Nephron (organoid): ENCODE data around the gene COPS4.
A peak's percentile ranks its signal among the peaks of the same experiment; 100 is the strongest.

Experiments
- H3K27ac Mint-ChIP-seq, 3 experiments: 2 replicates each; pipeline ENCODE4 v1.8.0; 2020; ENCODE audit warnings: mixed read lengths in 3 of 3, mild to moderate bottlenecking in 2 of 3, moderate library complexity in 1 of 3
- H3K27me3 Mint-ChIP-seq: 2 replicates; pipeline ENCODE4 v1.8.0; 2021; ENCODE audit warnings: low read depth, mild to moderate bottlenecking, moderate library complexity, mixed read lengths
- H3K36me3 Mint-ChIP-seq: 2 replicates; pipeline ENCODE4 v1.8.0; 2020; ENCODE audit warnings: low read depth, mixed read lengths
- H3K4me1 Mint-ChIP-seq: 2 replicates; pipeline ENCODE4 v1.8.0; 2020; ENCODE audit warnings: mixed read lengths
- H3K4me3 Mint-ChIP-seq, 3 experiments: 2 replicates each; pipeline ENCODE4 v1.8.0; 2020; ENCODE audit warnings: mild to moderate bottlenecking in 3 of 3, mixed read lengths in 3 of 3, moderate library complexity in 2 of 3
- H3K9me3 Mint-ChIP-seq: 2 replicates; pipeline ENCODE4 v1.8.0; 2020; ENCODE audit warnings: mixed read lengths
- TF ChIP-seq, protein P1 (sequence below), 3 experiments: fragments of 200-600 bp; sonication (generic); IDR thresholded peaks; one replicate each; pipeline ENCODE4 v1.5.0; 2021; ENCODE audit warnings: antibody characterized with exemption in 3 of 3; ENCODE audit not compliant: unreplicated experiment in 3 of 3

Gene COPS4

DNA sequence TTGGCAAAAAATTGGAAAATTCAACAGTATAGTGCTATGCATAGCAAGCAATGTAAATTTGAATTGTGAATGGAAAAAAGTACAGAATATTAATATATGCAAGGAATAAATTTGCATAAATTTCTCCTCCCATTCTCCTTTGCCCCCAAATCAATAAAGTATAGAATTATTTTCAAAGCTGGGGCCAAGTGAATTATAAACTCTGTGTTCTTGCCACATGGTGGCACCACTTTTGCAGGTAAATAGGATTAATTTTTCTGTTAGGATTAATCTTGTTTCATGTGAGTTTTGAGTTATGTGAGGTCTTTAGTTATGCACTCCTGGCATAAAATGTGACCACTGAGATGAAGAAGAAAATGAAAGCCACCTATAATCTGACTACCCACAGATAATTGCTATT lies 19.9 kb downstream of the COPS4 start:
- H3K4me1 Mint-ChIP-seq = no peaks in the 10 kb centered on the region
- H3K36me3 Mint-ChIP-seq = peaks cover 58% of the 10 kb centered on the region
- TF ChIP-seq, protein P1, sequence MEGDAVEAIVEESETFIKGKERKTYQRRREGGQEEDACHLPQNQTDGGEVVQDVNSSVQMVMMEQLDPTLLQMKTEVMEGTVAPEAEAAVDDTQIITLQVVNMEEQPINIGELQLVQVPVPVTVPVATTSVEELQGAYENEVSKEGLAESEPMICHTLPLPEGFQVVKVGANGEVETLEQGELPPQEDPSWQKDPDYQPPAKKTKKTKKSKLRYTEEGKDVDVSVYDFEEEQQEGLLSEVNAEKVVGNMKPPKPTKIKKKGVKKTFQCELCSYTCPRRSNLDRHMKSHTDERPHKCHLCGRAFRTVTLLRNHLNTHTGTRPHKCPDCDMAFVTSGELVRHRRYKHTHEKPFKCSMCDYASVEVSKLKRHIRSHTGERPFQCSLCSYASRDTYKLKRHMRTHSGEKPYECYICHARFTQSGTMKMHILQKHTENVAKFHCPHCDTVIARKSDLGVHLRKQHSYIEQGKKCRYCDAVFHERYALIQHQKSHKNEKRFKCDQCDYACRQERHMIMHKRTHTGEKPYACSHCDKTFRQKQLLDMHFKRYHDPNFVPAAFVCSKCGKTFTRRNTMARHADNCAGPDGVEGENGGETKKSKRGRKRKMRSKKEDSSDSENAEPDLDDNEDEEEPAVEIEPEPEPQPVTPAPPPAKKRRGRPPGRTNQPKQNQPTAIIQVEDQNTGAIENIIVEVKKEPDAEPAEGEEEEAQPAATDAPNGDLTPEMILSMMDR (IDR thresholded peaks at IDR 0.05; ENCODE audit: unreplicated experiment in 3 of 3) = peak; percentile 6 to 39 (median 22)
- H3K27ac Mint-ChIP-seq = no peak overlapping the region
- no peak overlapping the region for H3K4me3 Mint-ChIP-seq
- H3K27me3 Mint-ChIP-seq = no peaks in the 10 kb centered on the region
- no peaks in the 10 kb centered on the region for H3K9me3 Mint-ChIP-seq

DNA sequence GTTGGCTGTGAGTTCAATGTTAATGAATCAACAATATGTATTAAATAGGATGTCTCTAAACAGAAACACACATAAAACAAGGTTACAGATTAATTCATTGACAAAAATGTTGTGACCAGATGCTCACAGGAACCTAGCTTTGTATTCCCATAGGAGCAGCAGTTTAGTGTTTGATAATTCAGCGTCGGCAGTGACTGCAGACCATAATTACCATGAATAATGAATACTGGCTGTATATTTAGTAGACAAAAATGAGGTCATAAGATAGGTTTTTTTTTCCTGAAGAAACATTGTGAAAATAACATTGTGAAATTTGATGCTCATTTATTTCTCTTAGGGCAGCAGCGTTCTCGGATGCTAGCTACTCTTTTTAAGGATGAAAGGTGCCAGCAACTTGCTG lies 27.8 kb downstream of the COPS4 start:
- Mint-ChIP-seq H3K4me3 (no peak overlapping the region), H3K4me1 (no peaks in the 10 kb centered on the region), H3K27ac (no peak overlapping the region), H3K9me3 (no peaks in the 10 kb centered on the region), H3K36me3 (peaks cover 63% of the 10 kb centered on the region), H3K27me3 (no peaks in the 10 kb centered on the region)
- TF ChIP-seq, protein P1 (IDR thresholded peaks at IDR 0.05; ENCODE audit: unreplicated experiment in 3 of 3) = no peak

DNA sequence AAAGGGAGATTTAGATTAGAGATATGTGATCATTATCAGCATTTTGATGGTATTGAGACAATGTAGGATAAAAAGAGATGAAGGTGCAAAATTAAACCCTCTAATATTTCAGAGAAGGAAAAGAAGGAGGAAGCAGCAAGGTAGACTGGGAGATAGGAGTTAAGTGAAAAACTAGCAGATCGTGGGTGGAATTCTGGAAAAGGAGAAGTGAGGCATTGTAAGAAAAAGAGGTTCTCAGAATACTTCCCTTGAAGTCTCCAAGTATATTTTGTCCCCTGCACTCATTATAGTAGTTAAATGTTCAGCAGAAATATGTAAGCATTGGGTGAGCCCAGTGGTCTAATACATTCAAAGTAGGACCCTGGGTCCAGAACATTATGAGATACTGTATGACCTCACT lies 30.3 kb downstream of the COPS4 start:
- H3K27me3 Mint-ChIP-seq = no peaks in the 10 kb centered on the region
- TF ChIP-seq, protein P1 (IDR thresholded peaks at IDR 0.05; ENCODE audit: unreplicated experiment in 3 of 3) = no peak
- no peak overlapping the region for H3K27ac Mint-ChIP-seq
- no peak overlapping the region for H3K4me3 Mint-ChIP-seq
- peaks cover 63% of the 10 kb centered on the region for H3K36me3 Mint-ChIP-seq
- no peaks in the 10 kb centered on the region for H3K9me3 Mint-ChIP-seq
- no peaks in the 10 kb centered on the region for H3K4me1 Mint-ChIP-seq

DNA sequence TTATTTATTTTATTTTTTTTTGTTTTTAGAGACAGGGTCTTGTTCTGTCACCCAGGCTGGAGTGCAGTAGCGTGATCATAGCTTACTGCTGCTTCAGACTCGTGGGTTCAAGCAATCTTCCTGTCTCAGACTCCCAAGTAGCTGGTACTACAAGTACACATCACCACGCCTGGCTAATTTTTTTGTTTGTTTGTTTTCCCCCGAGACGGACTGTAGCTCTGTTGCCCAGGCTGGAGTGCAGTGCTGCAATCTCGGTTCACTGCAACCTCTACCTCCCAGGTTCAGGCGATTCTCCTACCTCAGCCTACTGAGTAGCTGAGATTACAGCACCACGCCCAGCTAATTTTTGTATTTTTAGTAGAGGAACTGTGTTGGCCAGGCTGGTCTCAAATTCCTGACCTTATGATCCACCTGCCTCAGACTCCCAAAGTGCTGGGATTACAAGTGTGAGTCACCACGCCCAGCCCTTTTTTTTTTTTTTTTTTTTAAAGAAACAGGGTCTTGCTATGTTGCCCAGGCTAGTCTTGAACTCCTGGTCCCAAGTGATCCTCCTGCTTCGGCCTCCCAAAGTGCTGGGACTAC lies 32.2 kb downstream of the COPS4 start:
- Mint-ChIP-seq H3K27me3 (no peaks in the 10 kb centered on the region), H3K9me3 (no peaks in the 10 kb centered on the region), H3K27ac (no peak overlapping the region), H3K36me3 (peaks cover 57% of the 10 kb centered on the region), H3K4me3 (no peak overlapping the region), H3K4me1 (no peaks in the 10 kb centered on the region)
- TF ChIP-seq, protein P1 (IDR thresholded peaks at IDR 0.05; ENCODE audit: unreplicated experiment in 3 of 3) = no peak

DNA sequence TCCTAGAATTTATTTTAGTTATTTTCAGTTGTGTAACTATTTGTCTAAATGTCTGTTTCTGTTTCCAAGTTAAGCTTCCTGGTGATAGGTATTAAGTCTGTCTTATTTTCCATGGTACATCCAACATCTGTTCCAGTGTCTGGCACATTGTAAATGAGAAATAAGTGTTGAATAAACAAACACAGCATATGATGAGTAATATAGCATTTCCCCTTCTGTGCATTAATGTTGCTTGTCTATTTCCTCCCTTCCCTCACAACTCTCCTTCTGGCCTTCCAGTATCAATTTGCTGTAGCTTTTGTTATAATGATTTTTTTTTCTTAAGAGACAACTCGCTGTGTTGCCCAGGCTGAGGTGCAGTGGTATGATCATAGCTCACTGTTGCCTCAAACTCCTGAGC lies 36.1 kb downstream of the COPS4 start:
- no peak overlapping the region for H3K4me3 Mint-ChIP-seq

More for the DNA sequence above, 36.1 kb downstream of the COPS4 start:
- H3K36me3 Mint-ChIP-seq = peaks cover 57% of the 10 kb centered on the region
- H3K9me3 Mint-ChIP-seq = peaks cover 4% of the 10 kb centered on the region
- peaks cover 10% of the 10 kb centered on the region for H3K4me1 Mint-ChIP-seq
- H3K27me3 Mint-ChIP-seq = no peaks in the 10 kb centered on the region
- H3K27ac Mint-ChIP-seq = no peak overlapping the region
- TF ChIP-seq, protein P1 (IDR thresholded peaks at IDR 0.05; ENCODE audit: unreplicated experiment in 3 of 3) = no peak
